Right lobe of liver (tissue), 4 donors: ENCODE data around the gene MED15.

ENCODE experiments used
- CTCF ChIP-seq, 4 donors: fragments of 200-600 bp in 3 of 4; fragments of 450-650 bp in 1 of 4; IDR thresholded peaks; one replicate each; pipeline versions ENCODE4 v1.5.1 to v1.8.0; 2016 to 2022; ENCODE audit warnings: antibody characterized with exemption in 4 of 4, mild to moderate bottlenecking in 2 of 4
- POLR2A ChIP-seq: fragments of 450-650 bp; IDR thresholded peaks from one replicate; pipeline ENCODE4 v1.6.1; 2017; ENCODE audit warnings: antibody characterized with exemption, mild to moderate bottlenecking
- donor health status: DM: no; HTN: no; CAD: no.
- donor health status: DM: no; HTN: no; CAD: no.
- donor health status: DM: no; HTN: yes; CAD: no.

GRCh38 chr22:20567993-20568417 is 60.6 kb downstream of the MED15 start:
- no peak for TF ChIP-seq CTCF (IDR thresholded peaks at IDR 0.05)
- no peak for TF ChIP-seq POLR2A
